ENCODE data around the gene STX4. TPM values are rescaled to one million over a fixed set of nuclear protein-coding genes. Genes with fewer than 3 reads are reported as not detected.

Gene STX4
- 24.2 and 29.7 TPM in 2 replicates for total RNA-seq (ENCODE audit: low replicate concordance)

DNA sequence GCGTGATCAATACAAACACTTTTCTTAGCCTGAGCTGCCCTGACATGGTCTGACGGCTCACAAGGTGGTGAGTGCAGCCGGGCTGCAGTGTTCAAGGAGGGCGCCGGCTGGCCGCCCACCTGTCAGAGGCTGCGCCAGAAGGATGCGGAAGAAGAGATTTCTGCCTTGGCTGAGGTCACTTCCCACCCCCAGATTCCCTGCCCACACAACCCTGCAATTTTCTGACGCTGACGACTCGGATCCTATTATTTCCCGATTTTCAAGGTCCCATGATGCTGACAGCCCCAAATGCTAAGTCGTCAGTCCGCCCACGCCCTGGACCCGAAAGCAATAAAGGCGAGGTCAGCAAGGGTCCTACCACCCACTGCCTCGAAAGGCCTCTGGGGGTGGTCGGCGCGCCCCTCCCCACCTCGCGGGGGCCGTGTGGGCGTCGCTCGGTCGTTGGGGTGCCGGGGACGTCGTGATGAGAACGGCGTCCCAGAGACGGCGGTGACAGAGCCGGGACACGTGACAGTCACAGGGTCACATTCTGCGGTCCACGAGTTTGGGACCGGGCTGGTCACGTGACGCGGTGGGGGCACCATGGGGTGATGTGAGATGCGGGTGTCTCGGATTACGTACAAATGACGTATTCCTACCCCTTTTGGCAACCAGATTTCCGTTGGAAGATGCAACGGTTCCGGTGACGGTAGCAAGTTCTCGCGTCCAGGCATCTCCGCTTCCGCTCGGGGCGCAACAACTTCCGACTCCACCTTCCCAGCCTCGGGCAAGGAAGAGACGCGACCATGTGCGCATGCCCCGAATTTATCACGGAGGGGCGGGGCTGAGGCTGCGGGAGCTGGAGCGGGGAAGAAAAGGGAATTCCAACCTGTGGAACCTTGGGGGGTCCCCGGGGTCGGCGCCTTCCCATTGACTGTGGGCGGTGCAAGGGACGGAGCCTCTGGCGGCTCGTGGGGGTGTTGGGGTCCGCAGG, at the start of gene STX4:
STX4 (plus strand) TSS at position 823 of the 973 bp plus-strand sequence. CDS start 248 bp downstream, outside the sequence.
- peak; percentile 99 for DNase-seq (ENCODE audit: low read depth)
- H3K4me3 ChIP-seq (ENCODE audit: low read depth, low read length), result peak within 1 kb of the TSS; percentile 83
- TF ChIP-seq, protein P1, sequence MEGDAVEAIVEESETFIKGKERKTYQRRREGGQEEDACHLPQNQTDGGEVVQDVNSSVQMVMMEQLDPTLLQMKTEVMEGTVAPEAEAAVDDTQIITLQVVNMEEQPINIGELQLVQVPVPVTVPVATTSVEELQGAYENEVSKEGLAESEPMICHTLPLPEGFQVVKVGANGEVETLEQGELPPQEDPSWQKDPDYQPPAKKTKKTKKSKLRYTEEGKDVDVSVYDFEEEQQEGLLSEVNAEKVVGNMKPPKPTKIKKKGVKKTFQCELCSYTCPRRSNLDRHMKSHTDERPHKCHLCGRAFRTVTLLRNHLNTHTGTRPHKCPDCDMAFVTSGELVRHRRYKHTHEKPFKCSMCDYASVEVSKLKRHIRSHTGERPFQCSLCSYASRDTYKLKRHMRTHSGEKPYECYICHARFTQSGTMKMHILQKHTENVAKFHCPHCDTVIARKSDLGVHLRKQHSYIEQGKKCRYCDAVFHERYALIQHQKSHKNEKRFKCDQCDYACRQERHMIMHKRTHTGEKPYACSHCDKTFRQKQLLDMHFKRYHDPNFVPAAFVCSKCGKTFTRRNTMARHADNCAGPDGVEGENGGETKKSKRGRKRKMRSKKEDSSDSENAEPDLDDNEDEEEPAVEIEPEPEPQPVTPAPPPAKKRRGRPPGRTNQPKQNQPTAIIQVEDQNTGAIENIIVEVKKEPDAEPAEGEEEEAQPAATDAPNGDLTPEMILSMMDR (IDR thresholded peaks at IDR 0.05; ENCODE audit: insufficient read depth, low read length), result no peak

DNA sequence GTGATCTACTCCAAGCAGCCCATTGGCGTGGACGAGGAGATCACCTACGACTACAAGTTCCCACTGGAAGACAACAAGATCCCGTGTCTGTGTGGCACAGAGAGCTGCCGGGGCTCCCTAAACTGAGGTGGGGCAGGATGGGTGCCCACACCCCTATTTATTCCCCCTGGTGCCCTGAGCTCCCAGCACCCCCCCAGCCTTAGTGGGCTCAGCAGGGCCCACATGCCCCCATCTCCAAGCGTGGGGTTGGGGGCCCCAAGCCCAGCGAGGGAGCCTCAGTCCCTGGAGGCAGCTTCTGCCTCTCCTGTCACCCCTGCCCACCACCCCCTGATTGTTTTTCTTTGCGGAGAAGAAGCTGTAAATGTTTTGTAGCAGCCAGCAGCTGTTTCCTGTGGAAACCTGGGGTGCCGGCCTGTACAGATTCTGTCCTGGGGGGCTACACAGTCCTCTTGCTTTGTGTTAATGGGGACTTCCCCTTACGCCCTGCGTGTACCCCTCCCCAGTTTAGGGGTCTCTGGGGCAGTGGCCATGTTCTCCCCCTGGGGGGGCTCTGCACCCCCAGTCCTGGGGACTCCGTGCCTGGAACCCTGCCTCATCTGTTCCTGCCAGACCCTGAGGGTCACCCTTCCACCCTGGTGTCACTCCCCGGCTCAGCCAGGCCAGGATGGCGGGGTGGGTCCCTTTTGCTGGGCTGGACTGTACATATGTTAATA, 49.3 kb upstream of the STX4 start:
- TF ChIP-seq, protein P1 (IDR thresholded peaks at IDR 0.05; ENCODE audit: insufficient read depth, low read length), result no peak
- H3K4me3 ChIP-seq (ENCODE audit: low read depth, low read length), result no peak overlapping the region
- no peak for DNase-seq (ENCODE audit: low read depth)

- peak within 1 kb of the TSS; percentile 74 for H3K4me3 ChIP-seq (ENCODE audit: low read depth, low read length)
These were observed 48.5 kb upstream of the STX4 start, which contains the start of gene HSD3B7 for GRCh38 chr16:30984669-30985400. HSD3B7 (plus strand) TSS chr16:30985207; CDS start chr16:30985659, 452 bp downstream.

DNA sequence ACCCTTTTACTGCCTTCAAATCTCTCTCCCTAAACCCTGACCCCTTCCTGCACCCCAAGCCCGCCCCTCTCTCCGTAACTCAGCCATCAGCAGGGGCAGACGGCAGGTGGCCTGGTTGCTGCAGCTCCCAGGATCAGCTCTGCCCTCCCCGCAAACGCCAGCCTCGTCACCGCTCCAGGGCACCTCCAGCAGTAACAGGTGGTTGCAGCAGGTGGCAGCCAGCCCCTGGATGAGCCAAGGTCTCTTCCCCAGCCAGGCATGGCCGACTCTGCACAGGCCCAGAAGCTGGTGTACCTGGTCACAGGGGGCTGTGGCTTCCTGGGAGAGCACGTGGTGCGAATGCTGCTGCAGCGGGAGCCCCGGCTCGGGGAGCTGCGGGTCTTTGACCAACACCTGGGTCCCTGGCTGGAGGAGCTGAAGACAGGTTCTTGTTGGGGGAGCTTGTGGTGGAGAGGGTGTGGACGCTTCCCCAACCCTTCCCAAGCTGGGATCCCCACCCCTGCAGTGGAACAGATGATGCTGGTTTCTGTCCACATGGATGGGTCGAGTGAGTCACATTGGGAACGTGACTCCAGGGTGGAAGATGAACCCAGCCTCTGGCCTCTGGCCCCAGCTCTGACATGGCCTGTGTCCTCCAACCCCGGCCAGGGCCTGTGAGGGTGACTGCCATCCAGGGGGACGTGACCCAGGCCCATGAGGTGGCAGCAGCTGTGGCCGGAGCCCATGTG, 47.8 kb upstream of the STX4 start:
- peak overlapping the region; percentile 74 for H3K4me3 ChIP-seq (ENCODE audit: low read depth, low read length)
- peak; percentile 16 for DNase-seq (ENCODE audit: low read depth)
- TF ChIP-seq, protein P1 (IDR thresholded peaks at IDR 0.05; ENCODE audit: insufficient read depth, low read length), result no peak

More at GRCh38 chr16:30984669-30985400, 48.5 kb upstream of the STX4 start, which contains the start of gene HSD3B7:
- TF ChIP-seq, protein P1 (IDR thresholded peaks at IDR 0.05; ENCODE audit: insufficient read depth, low read length), result peak; percentile 98
- peak; percentile 78 for DNase-seq (ENCODE audit: low read depth)

DNA sequence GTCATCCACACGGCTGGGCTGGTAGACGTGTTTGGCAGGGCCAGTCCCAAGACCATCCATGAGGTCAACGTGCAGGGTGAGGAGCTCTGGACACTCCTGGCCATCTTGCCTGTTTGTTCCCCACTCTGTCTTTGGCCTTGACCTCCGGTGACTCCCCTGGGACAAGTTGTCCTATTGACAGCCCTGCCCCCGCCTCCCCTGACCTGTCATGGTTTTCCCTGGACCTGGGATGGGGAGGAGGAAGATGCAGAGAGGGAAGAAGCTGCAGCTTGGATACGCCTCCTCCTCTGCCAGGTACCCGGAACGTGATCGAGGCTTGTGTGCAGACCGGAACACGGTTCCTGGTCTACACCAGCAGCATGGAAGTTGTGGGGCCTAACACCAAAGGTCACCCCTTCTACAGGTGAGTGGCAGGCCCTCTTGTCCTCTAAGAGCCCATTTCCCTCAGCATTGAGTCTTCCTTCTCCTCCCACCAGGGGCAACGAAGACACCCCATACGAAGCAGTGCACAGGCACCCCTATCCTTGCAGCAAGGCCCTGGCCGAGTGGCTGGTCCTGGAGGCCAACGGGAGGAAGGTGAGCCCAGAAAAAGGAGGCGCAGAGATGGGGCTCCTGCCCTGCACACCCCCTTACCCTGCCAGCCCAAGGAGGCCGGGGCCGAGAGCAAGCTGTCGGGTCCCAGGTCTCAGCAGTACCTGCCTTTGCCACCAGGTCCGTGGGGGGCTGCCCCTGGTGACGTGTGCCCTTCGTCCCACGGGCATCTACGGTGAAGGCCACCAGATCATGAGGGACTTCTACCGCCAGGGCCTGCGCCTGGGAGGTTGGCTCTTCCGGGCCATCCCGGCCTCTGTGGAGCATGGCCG, 47.0 kb upstream of the STX4 start:
- no peak for DNase-seq (ENCODE audit: low read depth)
- TF ChIP-seq, protein P1 (IDR thresholded peaks at IDR 0.05; ENCODE audit: insufficient read depth, low read length), result no peak
- peak overlapping the region; percentile 74 for H3K4me3 ChIP-seq (ENCODE audit: low read depth, low read length)
